Activated CD8-positive, alpha-beta memory T cell treated with anti-CD3 and anti-CD28 coated beads, Interleukin-2, amount 50 U/mL, for 4 hours (primary cell): ENCODE data around the gene PKD2L1.
"Not testable (repeated sequence)": the region's sequence is repeated elsewhere in the genome, so short reads cannot be mapped to it uniquely, and the experiment has no call there.

Source experiments
- DNase-seq: peaks from one replicate; pipeline ENCODE4 v3.0.0-alpha.2; 2020

PKD2L1 gene

DNA sequence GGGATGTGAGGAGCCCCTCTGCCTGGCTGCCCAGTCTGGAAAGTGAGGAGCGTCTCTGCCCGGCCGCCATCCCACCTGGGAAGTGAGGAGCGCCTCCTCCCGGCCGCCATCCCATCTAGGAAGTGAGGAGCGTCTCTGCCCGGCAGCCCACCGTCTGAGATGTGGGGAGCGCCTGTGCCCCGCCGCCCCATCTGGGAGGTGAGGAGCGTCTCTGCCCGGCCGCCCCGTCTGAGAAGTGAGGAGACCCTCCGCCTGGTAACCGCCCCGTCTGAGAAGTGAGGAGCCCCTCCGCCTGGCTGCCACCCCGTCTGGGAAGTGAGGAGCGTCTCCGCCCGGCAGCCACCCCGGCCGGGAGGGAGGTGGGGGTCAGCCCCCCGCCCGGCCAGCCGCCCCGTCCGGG lies 53.1 kb downstream of the PKD2L1 start:
- not testable (repeated sequence) for DNase-seq

DNA sequence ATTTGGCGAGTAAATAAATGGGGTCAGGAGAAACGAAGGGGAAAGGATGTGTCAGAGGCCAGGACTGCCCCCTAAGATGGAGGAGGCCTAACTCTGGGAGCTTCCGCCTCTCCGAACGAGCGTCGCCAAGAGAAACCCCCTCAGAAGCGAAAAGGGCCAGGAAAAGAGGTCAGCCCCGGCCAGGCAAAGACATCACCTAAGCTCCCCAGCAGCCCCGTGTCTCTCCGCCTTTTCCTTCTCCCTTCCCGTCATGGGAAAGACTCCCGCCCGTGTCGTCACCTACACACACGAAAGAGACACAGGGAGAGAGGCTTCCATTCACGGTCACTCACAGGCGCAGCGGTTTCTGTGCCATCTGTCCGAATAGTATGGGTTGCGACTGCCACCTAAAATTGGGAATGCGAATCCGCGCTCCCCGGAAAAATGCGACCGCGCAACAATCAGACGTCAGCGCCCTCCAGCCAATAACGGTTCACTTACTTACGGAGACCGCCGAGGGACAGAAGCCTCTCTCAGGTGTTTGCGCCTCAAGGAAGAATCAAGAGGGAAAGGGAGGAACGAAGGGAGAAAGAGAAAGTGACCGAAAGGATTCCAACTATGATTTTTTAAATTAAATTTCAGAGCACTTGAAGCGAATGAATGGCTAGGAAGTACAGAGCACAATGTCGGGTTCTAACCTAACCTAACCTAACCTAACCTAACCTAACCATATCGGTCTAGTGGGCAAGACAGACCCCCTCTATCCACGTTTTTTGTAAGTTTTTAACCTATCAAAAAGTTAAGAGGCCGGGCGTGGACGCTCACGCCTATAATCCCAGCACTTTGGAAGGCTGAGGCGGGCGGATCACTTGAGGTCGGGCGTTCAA lies 62.6 kb downstream of the PKD2L1 start, which contains the start of gene CWF19L1:
Gene CWF19L1, minus strand, starts transcription at position 400 of the 866 bp plus-strand sequence. Its CDS starts 45 bp downstream, at position 355.
- DNase-seq = peak; percentile 73

DNA sequence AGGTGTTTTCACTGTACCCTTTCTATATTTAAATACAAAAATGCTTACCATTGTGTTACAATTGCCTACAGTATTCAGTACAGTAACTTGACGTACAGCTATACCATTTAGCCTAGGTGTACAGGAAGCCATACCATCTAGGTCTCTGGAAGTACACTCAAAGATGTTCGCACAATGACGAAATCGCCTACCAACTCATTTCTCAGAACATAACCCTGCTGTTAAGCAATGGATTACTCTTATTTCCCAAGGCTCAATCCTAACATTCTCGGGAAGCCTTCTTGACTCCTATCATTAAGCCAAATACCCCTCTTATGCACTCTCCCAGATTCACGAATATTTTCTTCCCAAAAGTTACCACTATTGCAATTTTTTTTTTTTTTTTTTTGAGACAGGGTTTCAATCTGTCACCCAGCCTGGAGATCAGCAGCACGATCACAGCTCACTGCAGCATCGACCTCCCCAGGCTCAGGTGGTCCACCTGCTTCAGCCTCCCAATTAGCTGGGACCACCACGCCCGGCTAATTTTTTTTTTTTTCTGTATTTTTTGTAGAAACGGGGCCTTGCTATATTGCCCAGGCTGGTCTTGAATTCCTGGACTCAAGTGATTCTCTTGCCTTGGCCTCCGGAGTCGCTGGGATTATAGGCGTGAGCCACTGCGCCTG lies 64.1 kb downstream of the PKD2L1 start:
- DNase-seq = no peak

DNA sequence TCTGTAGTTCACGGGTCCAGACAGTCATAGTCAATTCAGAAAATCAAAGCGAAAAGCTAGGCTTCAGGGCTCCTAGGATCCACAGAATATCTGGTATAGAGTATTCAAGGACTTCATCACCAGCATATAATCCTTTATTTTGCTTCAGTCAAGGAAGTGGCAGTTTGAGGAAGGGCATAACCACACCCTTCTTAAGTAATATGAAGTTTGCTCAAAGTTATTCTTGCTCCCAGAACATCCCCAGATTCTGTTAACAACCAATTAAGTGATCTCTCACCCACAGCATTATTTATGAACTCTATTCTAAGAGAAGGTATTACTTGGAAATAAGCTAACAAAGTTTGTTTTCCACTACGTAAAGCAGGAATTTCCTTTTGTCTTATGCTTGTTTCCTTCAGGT lies 75.8 kb downstream of the PKD2L1 start:
- DNase-seq = no peak

DNA sequence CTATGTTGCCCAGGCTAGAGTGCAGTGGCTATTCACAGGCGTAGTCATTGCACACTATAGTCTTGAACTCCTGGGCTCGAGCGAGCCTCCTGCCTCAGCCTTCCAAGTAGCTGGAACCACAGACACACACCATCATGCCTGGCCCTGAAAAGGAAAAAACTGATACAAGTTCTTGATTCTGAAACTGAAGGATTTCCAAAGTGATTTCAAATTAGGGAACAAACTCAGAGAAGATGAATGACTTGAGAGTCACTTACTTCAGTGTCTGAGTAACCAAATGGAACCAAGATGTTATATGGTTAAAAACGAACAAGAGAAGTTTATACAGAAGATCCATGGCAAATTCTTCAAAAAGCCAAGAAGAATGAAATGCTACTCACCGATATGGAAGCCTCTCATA lies 77.0 kb downstream of the PKD2L1 start:
- DNase-seq = no peak

DNA sequence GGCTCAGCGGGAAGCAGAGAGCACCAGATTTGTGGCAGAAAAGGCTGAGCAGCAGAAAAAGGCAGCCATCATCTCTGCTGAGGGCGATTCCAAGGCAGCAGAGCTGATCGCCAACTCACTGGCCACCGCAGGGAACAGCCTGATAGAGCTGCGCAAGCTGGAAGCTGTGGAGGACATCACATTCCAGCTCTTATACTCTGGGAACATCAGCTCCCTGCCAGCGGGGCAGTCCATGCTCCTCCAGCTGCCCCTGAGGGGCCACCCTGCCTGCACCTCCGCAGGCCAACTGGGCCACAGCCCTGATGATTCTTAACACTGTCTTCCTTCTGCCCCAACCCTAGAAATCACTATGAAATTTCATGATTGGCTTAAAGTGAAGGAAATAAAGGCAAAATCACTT lies 81.2 kb downstream of the PKD2L1 start:
- no peak for DNase-seq

DNA sequence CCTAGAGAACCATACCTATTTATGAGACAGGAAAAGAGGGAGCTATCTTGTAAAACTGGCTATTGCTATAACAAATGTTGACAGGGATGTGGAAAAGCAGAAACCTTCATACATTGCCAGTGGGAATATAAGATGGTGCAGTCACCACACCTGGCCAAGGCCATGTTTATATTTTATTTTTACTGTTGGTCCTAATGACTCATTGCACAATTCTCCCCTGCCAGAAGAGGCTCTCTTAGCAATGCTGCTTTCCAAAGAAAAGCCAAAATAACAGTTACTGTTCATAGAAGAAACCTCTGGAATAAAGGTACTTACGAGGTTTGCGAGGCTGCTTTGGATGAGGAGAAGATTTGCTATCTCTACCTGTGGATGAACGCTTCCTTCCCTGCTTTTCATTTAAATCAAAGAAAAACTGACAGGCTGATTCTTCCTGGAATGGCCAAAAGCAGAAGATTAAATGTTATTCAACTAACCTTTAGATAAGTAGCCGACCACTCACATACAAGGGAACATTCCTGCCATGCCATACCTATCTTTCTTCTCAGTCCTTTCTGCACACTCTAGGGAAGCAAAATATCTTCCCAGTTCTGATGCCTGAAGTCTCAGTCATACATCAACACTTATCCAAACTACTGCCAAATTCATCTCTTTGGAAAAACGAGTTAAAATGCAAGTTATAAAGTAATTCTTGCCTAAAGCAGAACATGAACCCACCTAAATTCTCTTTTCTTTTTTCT lies 84.4 kb downstream of the PKD2L1 start:
- no peak for DNase-seq

DNA sequence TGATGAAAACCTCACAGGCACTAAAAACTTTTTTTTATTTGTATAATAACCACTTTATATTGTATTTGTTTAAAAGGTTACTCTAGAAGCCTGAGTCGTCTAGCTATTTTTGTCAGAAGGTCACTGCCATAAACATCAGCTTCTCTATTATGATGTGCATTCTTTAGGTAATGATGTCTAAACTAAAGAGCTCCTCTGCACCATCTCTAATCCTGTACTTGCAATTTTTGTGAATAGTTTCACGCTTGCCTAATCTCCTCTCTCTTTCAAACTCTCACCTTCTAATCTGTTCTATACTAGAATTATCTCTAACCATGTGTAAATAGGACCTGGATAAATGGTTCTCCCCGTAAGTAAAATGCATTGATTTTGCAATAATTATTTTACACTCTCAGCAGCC lies 90.2 kb downstream of the PKD2L1 start:
- no peak for DNase-seq

DNA sequence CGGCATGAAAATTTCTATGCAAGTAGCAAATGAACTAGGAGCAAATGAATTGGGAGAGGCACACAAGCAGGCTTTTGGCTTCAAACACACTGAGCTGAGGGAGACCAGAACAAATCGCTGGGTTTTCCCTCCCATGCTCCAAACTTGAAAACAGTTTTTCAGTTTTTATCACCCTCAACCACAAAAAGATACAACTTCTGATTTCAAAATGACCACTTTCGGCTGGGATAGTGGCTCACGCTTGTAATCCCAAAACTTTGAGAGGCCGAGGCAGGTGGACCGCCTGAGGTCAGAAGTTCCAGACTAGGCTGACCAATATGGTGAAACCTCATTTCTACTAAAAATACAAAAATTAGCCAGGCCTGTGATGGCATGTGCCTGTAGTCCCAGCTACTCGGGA lies 91.6 kb downstream of the PKD2L1 start:
- DNase-seq = no peak
